H9 (cell line): ENCODE data around the gene C4orf33. TPM values are rescaled to one million over a fixed set of nuclear protein-coding genes. Genes with fewer than 3 reads are reported as not detected.

Source experiments
- DNase-seq: peaks from one replicate; pipeline ENCODE4 v3.0.0-alpha.2; 2017
- H2AFZ ChIP-seq: one replicate; pipeline ENCODE4 v1.6.1; 2013; ENCODE audit warnings: mild to moderate bottlenecking, low read length, control low read depth, moderate library complexity
- H2AK5ac ChIP-seq: 2 replicates; pipeline ENCODE4 v1.6.1; 2013; ENCODE audit warnings: low read length, control low read depth, mixed read lengths; ENCODE audit not compliant: insufficient read length
- H2BK120ac ChIP-seq: one replicate; pipeline ENCODE4 v1.6.1; 2013; ENCODE audit warnings: low read depth, mild to moderate bottlenecking, low read length, control low read depth, inconsistent platforms; ENCODE audit not compliant: poor library complexity, severe bottlenecking
- H2BK12ac ChIP-seq: 2 replicates; pipeline ENCODE4 v1.6.1; 2013; ENCODE audit warnings: low read length, control low read depth, mixed read lengths, low read depth; ENCODE audit not compliant: insufficient read length
- H2BK15ac ChIP-seq: 2 replicates; pipeline ENCODE4 v1.6.1; 2013; ENCODE audit warnings: low read depth, low read length, control low read depth
- H2BK20ac ChIP-seq: one replicate; pipeline ENCODE4 v1.6.1; 2013; ENCODE audit warnings: low read depth, mild to moderate bottlenecking, low read length, control low read depth, inconsistent platforms; ENCODE audit not compliant: poor library complexity, severe bottlenecking
- H2BK5ac ChIP-seq: 2 replicates; pipeline ENCODE4 v1.6.1; 2013; ENCODE audit warnings: low read length, control low read depth, mixed read lengths; ENCODE audit not compliant: insufficient read length
- H3K14ac ChIP-seq: 2 replicates; pipeline ENCODE4 v1.6.1; 2013; ENCODE audit warnings: low read length, control low read depth; ENCODE audit not compliant: insufficient read depth
- H3K18ac ChIP-seq: 2 replicates; pipeline ENCODE4 v1.6.1; 2013; ENCODE audit warnings: low read depth, mild to moderate bottlenecking, mixed read lengths, low read length, control low read depth; ENCODE audit not compliant: insufficient read length
- H3K23ac ChIP-seq: 2 replicates; pipeline ENCODE4 v1.6.1; 2013; ENCODE audit warnings: low read length, control low read depth, mixed read lengths, low read depth; ENCODE audit not compliant: insufficient read length
- H3K23me2 ChIP-seq: 2 replicates; pipeline ENCODE4 v1.6.1; 2013; ENCODE audit warnings: low read depth, mild to moderate bottlenecking, mixed read lengths, low read length, control low read depth; ENCODE audit not compliant: insufficient read length, poor library complexity, severe bottlenecking
- H3K27ac ChIP-seq: 2 replicates; pipeline ENCODE4 v1.5.1; 2013; ENCODE audit warnings: low read length, control low read depth, mixed read lengths, low read depth; ENCODE audit not compliant: insufficient read length
- H3K27me3 ChIP-seq: 2 replicates; pipeline ENCODE4 v1.6.1; 2013; ENCODE audit warnings: low read length, control low read depth, inconsistent platforms; ENCODE audit not compliant: insufficient read depth
- H3K4ac ChIP-seq: 2 replicates; pipeline ENCODE4 v1.6.1; 2013; ENCODE audit warnings: low read depth, mild to moderate bottlenecking, control low read depth, inconsistent platforms, low read length, moderate library complexity
- H3K4me1 ChIP-seq: 2 replicates; pipeline ENCODE4 v1.6.1; 2013; ENCODE audit warnings: low read length, control low read depth, inconsistent platforms; ENCODE audit not compliant: insufficient read depth
- H3K4me2 ChIP-seq: 2 replicates; pipeline ENCODE4 v1.6.1; 2013; ENCODE audit warnings: low read length, control low read depth, mixed read lengths; ENCODE audit not compliant: insufficient read length, insufficient read depth
- H3K56ac ChIP-seq: 2 replicates; pipeline ENCODE4 v1.6.1; 2013; ENCODE audit warnings: low read depth, mild to moderate bottlenecking, mixed read lengths, low read length, control low read depth; ENCODE audit not compliant: insufficient read length
- H3K79me1 ChIP-seq: 2 replicates; pipeline ENCODE4 v1.6.1; 2013; ENCODE audit warnings: low read depth, mild to moderate bottlenecking, moderate library complexity, low read length, control low read depth, inconsistent platforms; ENCODE audit not compliant: insufficient read depth, poor library complexity, severe bottlenecking
- H3K79me2 ChIP-seq: 2 replicates; pipeline ENCODE4 v1.6.1; 2013; ENCODE audit warnings: low read length, control low read depth, inconsistent platforms; ENCODE audit not compliant: insufficient read depth
- H3K9ac ChIP-seq: 2 replicates; pipeline ENCODE4 v1.6.1; 2013; ENCODE audit warnings: low read length, control low read depth, mixed read lengths; ENCODE audit not compliant: insufficient read length; ENCODE audit errors: extremely low read depth
- H3K9me3 ChIP-seq: one replicate; pipeline ENCODE4 v1.6.1; 2013; ENCODE audit warnings: low read depth, low read length, inconsistent platforms; ENCODE audit not compliant: control insufficient read depth
- H3T11ph ChIP-seq: one replicate; pipeline ENCODE4 v1.6.1; 2013; ENCODE audit warnings: mild to moderate bottlenecking, low read length, control low read depth, inconsistent platforms
- H4K20me1 ChIP-seq: one replicate; pipeline ENCODE4 v1.6.1; 2013; ENCODE audit not compliant: control insufficient read depth, insufficient read length, insufficient read depth
- H4K5ac ChIP-seq: 2 replicates; pipeline ENCODE4 v1.6.1; 2013; ENCODE audit warnings: low read depth, mild to moderate bottlenecking, mixed read lengths, low read length, control low read depth; ENCODE audit not compliant: insufficient read length
- H4K8ac ChIP-seq: replicated peaks from 2 replicates; pipeline ENCODE4 v1.6.1; 2013; ENCODE audit warnings: low read length, control low read depth, mixed read lengths, low read depth; ENCODE audit not compliant: insufficient read length
- H4K91ac ChIP-seq: 2 replicates; pipeline ENCODE4 v1.6.1; 2013; ENCODE audit warnings: low read depth, mild to moderate bottlenecking, moderate library complexity, mixed read lengths, low read length, control low read depth; ENCODE audit not compliant: insufficient read length
- H3K27ac Mint-ChIP-seq, 3 experiments: 2 replicates in 2 of 3; 3 replicates in 1 of 3; pipeline ENCODE4 v1.8.0; 2020 to 2021; ENCODE audit warnings: mixed read lengths in 3 of 3, mild to moderate bottlenecking in 1 of 3, moderate library complexity in 1 of 3
- H3K27me3 Mint-ChIP-seq: 2 replicates; pipeline ENCODE4 v1.8.0; 2021; ENCODE audit warnings: low read depth, mild to moderate bottlenecking, moderate library complexity, mixed read lengths
- H3K36me3 Mint-ChIP-seq, 3 experiments: 2 replicates in 2 of 3; 3 replicates in 1 of 3; pipeline ENCODE4 v1.8.0; 2020 to 2021; ENCODE audit warnings: low read depth in 3 of 3, mixed read lengths in 3 of 3; ENCODE audit not compliant: insufficient read depth in 1 of 3
- H3K4me1 Mint-ChIP-seq, 2 experiments: 2 replicates each; pipeline ENCODE4 v1.8.0; 2020; ENCODE audit warnings: mixed read lengths in 2 of 2
- H3K4me3 Mint-ChIP-seq, 2 experiments: 2 replicates in 1 of 2; 3 replicates in 1 of 2; pipeline ENCODE4 v1.8.0; 2020 to 2021; ENCODE audit warnings: mild to moderate bottlenecking in 2 of 2, mixed read lengths in 2 of 2, moderate library complexity in 1 of 2
- H3K9me3 Mint-ChIP-seq, 2 experiments: 2 replicates in 1 of 2; 3 replicates in 1 of 2; pipeline ENCODE4 v1.8.0; 2020; ENCODE audit warnings: mild to moderate bottlenecking in 2 of 2, mixed read lengths in 2 of 2, moderate library complexity in 1 of 2
- CTCF ChIP-seq: fragments of 200-600 bp; sonication (generic); conservative IDR thresholded peaks from 3 replicates; pipeline ENCODE4 v1.8.0; 2021; ENCODE audit warnings: antibody characterized with exemption, mild to moderate bottlenecking
- WGBS: extraction: QIAGEN DNeasy Blood & Tissue Kit; methylation state at CpG from one replicate; pipeline ENCODE4 v1.1.7; 2013; ENCODE audit warnings: missing lambda C conversion rate, low lambda C conversion rate, mixed read lengths; ENCODE audit not compliant: insufficient read length; ENCODE audit errors: extremely low coverage; 5-methylcytosine and 5-hydroxymethylcytosine counted together
- total RNA-seq: library from RNA; stranded (reverse); gene quantifications from 2 replicates; pipeline ENCODE4 v1.2.1, GENCODE V29; 2021

Gene C4orf33
- total RNA-seq, 1 experiment from 2014 or later: 7.4 TPM

- no CpG with 5 or more reads among the region's 3 CpGs for WGBS
- no peak for DNase-seq
These were observed 15.0 kb downstream of the C4orf33 start for GRCh38 chr4:129110931-129111330.

More at GRCh38 chr4:129110931-129111330, 15.0 kb downstream of the C4orf33 start:
- Histone ChIP-seq H3K4me2 (no peak overlapping the region), H3K4ac (no peak overlapping the region), H3K4me1 (peaks cover 3% of the 10 kb centered on the region; the same call in 1 of the 2 replicates), H3K56ac (no peak overlapping the region), H3K9ac (no peak overlapping the region), H3K23ac (no peak overlapping the region), H2BK5ac (no peak overlapping the region), H2BK120ac (no peak overlapping the region), H3K9me3 (no peaks in the 10 kb centered on the region), H3K23me2 (no peaks in the 10 kb centered on the region), H2AK5ac (no peak overlapping the region), H2BK20ac (no peak overlapping the region), H3K27me3 (no peaks in the 10 kb centered on the region), H2BK15ac (no peak overlapping the region), H3K27ac (no peak overlapping the region), H4K5ac (no peak overlapping the region), H2AFZ (no peak overlapping the region), H4K8ac (no peak overlapping the region), H3K79me2 (no peaks in the 10 kb centered on the region), H4K20me1 (no peaks in the 10 kb centered on the region), H3K18ac (no peak overlapping the region), H2BK12ac (no peak overlapping the region), H3T11ph (no peak overlapping the region), H3K79me1 (no peaks in the 10 kb centered on the region), H4K91ac (no peak overlapping the region), H3K14ac (no peak overlapping the region)
- TF ChIP-seq CTCF: no peak
- H3K36me3 Mint-ChIP-seq: no peaks in the 10 kb centered on the region
- no peaks in the 10 kb centered on the region for H3K9me3 Mint-ChIP-seq
- peaks cover 25 to 26% of the 10 kb centered on the region in 2 experiments for H3K4me1 Mint-ChIP-seq
- H3K27ac Mint-ChIP-seq: peak overlapping the region; percentile 1 to 67 (median 16); a peak in 5 of 7 replicates
- no peaks in the 10 kb centered on the region for H3K27me3 Mint-ChIP-seq
- H3K4me3 Mint-ChIP-seq: no peak overlapping the region
